Activated CD4-positive, alpha-beta T cell treated with anti-CD3 and anti-CD28 coated beads for 36 hours (primary cell): Measurements from ENCODE around the gene TNFRSF19. TPM values are rescaled to one million over a fixed set of nuclear protein-coding genes. Genes with fewer than 3 reads are reported as not detected.

Experiments
- ATAC-seq: fragments of 200-7000 bp; cut with Tn5 transposase; one replicate; pipeline ENCODE4 v1.10.0; 2021; ENCODE audit warnings: mild to moderate bottlenecking, moderate library complexity
- CTCF ChIA-PET: fragments of 350-600 bp; sonication (Branson Sonifier 250); formaldehyde crosslinking; loops from one replicate; lab custom pipeline; 2021; ENCODE audit warnings: antibody characterized with exemption; lab: Charles Lee
- POLR2A ChIA-PET: fragments of 350-600 bp; sonication (Branson Sonifier 250); formaldehyde crosslinking; loops from one replicate; lab custom pipeline; 2021; ENCODE audit warnings: antibody characterized with exemption, inconsistent platforms; lab: Charles Lee
- DNase-seq: peaks from one replicate; pipeline ENCODE4 v3.0.0-alpha.2; 2020
- H3K27ac Mint-ChIP-seq: one replicate; pipeline ENCODE4 v1.8.0; 2021; ENCODE audit warnings: mixed read lengths
- H3K27me3 Mint-ChIP-seq: one replicate; pipeline ENCODE4 v1.8.0; 2021; ENCODE audit warnings: mixed read lengths
- H3K36me3 Mint-ChIP-seq: one replicate; pipeline ENCODE4 v1.8.0; 2021; ENCODE audit warnings: low read depth, mixed read lengths
- H3K4me1 Mint-ChIP-seq: one replicate; pipeline ENCODE4 v1.8.0; 2021; ENCODE audit warnings: mixed read lengths
- H3K4me3 Mint-ChIP-seq: one replicate; pipeline ENCODE4 v1.8.0; 2021; ENCODE audit warnings: mild to moderate bottlenecking, moderate library complexity, mixed read lengths
- H3K9me3 Mint-ChIP-seq: one replicate; pipeline ENCODE4 v1.8.0; 2021; ENCODE audit warnings: low read depth, mixed read lengths
- intact Hi-C, 2 experiments: fragments of 100-400 bp; cut with DNase I in 1 of 2; cut with micrococcal nuclease in 1 of 2; formaldehyde crosslinking; loops; one replicate each; pipeline versions ENCODE4 v1.14.2 to v1.15.1; 2022 to 2024; cut with DNase I, micrococcal nuclease
- total RNA-seq, 2 experiments: library from RNA; stranded (reverse); gene quantifications; one replicate each; pipeline ENCODE4 v1.2.3, GENCODE V29; 2021

The TNFRSF19 gene
- total RNA-seq, 2 experiments from 2014 or later = not detected

DNA sequence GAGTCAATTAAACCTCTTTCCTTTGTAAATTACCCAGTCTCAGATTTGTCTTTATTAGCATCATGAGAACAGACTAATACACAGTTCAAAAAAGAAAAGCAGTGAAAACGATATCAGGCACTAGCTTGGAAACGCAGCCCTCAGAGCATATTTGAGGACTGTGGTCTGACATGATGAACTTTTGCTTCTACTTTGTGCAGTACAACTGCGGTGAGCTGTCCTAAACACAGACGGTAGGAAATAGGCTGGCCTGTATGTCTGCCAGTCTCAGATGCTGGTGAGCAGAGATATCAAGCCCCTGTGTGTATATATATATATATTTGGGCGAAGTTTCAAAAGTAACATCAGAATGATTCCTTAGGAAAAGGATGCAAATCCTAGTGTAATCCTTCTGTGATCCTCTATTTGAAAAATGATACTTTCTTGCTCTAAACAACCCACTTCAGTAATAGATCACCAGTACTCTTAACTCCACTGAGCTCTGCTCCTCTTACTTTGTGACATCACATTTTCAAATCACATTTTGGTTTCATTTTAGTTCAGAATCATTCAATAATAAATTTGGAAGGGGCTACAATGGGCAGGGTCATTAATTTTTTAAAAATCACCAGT, 74.4 kb downstream of the TNFRSF19 start:
- CTCF ChIA-PET = no interaction called here
- peaks cover 5% of the 10 kb centered on the region for H3K27me3 Mint-ChIP-seq
- ATAC-seq (no peak), DNase-seq (no peak)
- intact Hi-C loops = no loop called here
- no peaks in the 10 kb centered on the region for H3K36me3 Mint-ChIP-seq
- no peak overlapping the region for H3K4me3 Mint-ChIP-seq
- no peak overlapping the region for H3K27ac Mint-ChIP-seq
- POLR2A ChIA-PET = no interaction called here
- H3K4me1 Mint-ChIP-seq = no peaks in the 10 kb centered on the region
- no peaks in the 10 kb centered on the region for H3K9me3 Mint-ChIP-seq

DNA sequence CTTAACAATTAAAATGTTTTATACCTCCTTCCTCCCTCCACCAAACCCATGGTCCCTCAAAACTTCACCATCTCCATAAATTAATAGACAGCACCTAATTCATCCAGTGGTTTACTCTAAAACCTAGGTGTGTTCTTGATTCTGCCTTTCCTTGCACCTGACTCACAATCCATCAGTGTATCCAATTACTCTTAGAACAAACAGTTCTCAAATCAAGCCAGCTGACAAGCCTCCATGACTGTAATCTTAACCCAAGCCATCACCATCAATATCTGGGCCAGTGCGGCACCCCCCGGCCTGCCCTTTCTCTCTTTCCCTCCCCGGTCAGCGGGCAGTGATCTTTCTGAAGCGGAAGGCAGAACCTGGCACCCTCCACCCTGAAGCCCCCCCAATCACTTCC, 75.6 kb downstream of the TNFRSF19 start:
- Mint-ChIP-seq H3K9me3 (no peaks in the 10 kb centered on the region), H3K4me1 (no peaks in the 10 kb centered on the region), H3K27me3 (peaks cover 9% of the 10 kb centered on the region), H3K36me3 (no peaks in the 10 kb centered on the region), H3K27ac (no peak overlapping the region), H3K4me3 (no peak overlapping the region)
- ChIA-PET CTCF (no interaction called here), POLR2A (no interaction called here)
- ATAC-seq = no peak
- no peak for DNase-seq
- intact Hi-C loops = no loop called here

DNA sequence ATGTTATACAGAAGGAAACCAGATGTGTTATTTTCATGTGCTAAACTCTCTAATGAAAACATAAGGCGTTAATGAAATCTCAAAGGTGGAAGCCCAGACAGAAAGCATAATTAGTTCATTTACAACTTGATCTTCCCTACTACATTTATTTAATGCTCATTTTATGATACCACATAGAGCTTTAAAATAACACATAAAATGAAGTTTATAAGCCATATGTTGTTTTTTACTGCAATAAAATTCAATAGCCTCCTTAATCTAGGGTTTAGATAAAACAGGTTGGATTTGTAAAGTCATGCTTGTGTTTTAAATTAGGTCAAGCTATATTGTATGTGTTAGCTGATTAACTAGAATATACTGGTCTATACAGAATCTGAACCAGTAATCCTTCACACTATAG, 81.2 kb downstream of the TNFRSF19 start:
- Mint-ChIP-seq H3K36me3 (no peaks in the 10 kb centered on the region), H3K4me1 (no peaks in the 10 kb centered on the region), H3K27me3 (peaks cover 19% of the 10 kb centered on the region), H3K9me3 (no peaks in the 10 kb centered on the region), H3K4me3 (no peak overlapping the region), H3K27ac (no peak overlapping the region)
- no peak for ATAC-seq
- ChIA-PET POLR2A (interaction anchor here (0.7 kb wide), 1 partner anchor 13 kb away, joined by 3 read pairs; no protein-coding TSS in a partner anchor), CTCF (interaction anchor here (0.6 to 1.7 kb wide), 4 partner anchors 12 to 297 kb away, joined by 3 to 5 read pairs (median 3); no protein-coding TSS in a partner anchor)
- no peak for DNase-seq
- intact Hi-C loops = no loop called here

DNA sequence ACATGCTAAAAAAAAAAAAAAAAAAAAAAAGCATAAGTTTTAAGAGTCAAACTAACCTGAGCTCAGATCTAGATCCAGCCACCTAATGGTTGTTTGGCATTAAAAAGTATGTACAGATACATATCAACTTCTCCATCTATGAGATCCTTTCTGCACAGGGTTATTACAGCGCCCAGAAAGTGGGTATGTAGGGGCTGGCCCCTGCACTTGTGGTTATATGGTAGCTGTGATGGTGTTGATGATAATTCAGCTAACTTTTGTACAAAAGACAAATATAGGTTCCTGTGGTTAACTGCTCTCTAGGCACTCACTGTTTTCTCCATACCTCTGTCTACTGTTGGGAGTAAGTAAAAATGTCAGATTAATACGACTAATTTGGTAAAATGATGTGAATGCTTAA, 81.7 kb downstream of the TNFRSF19 start:
- DNase-seq (no peak), ATAC-seq (no peak)
- H3K27ac Mint-ChIP-seq = no peak overlapping the region
- H3K9me3 Mint-ChIP-seq = no peaks in the 10 kb centered on the region
- H3K27me3 Mint-ChIP-seq = peaks cover 19% of the 10 kb centered on the region
- no peaks in the 10 kb centered on the region for H3K36me3 Mint-ChIP-seq
- CTCF ChIA-PET = interaction anchor here (0.6 to 1.7 kb wide), 4 partner anchors 13 to 297 kb away, joined by 3 to 5 read pairs (median 3); no protein-coding TSS in a partner anchor
- no peaks in the 10 kb centered on the region for H3K4me1 Mint-ChIP-seq
- H3K4me3 Mint-ChIP-seq = no peak overlapping the region
- POLR2A ChIA-PET = interaction anchor here (0.7 kb wide), 1 partner anchor 13 kb away, joined by 3 read pairs; no protein-coding TSS in a partner anchor
- intact Hi-C loops = no loop called here

DNA sequence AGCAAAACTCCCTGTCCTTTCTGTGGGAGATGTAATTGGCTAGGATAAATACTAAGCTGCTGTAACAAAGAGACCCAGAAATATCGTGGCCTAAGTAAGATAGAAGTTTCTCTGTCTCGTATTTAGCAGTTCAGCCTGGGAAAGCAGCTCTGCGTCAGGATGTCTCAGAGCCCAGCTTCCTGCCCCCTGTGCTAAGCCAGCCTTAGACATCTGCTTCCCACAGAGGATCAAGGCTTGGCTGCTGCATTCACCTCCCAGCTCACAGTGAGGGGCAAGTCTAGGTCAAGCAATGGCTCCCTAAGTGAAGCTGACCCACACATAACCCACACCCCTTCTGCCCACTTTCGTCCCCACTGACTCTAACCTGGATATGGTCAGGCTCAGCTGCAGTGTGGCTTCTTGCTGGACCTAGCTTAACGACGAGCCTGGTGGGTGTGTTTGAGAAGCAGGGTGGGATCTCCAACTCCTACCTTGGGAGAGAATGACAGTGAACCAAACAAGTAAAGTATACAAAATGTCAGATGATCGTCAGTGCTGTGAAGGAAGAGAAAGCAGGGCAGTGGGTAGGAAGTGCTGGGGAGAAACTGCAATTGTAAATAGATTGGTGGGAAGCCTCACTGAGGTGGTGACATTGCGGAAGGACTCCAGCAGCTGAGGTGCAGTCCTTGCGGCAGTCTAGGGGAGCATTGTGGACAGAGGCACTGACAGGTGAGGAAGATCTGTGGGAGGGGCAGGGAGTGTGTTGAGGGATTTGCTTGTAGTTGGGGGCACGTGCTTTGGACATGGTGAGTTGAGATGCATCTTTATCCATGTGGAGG, 82.9 kb downstream of the TNFRSF19 start:
- CTCF ChIA-PET = interaction anchor here (0.6 kb wide), 1 partner anchor 121 kb away, joined by 3 read pairs; no protein-coding TSS in a partner anchor
- H3K4me1 Mint-ChIP-seq = no peaks in the 10 kb centered on the region
- no peaks in the 10 kb centered on the region for H3K36me3 Mint-ChIP-seq
- no peak overlapping the region for H3K27ac Mint-ChIP-seq
- intact Hi-C loops = no loop called here
- POLR2A ChIA-PET = no interaction called here
- DNase-seq (no peak), ATAC-seq (no peak)
- peaks cover 18% of the 10 kb centered on the region for H3K27me3 Mint-ChIP-seq
- no peaks in the 10 kb centered on the region for H3K9me3 Mint-ChIP-seq
- no peak overlapping the region for H3K4me3 Mint-ChIP-seq

DNA sequence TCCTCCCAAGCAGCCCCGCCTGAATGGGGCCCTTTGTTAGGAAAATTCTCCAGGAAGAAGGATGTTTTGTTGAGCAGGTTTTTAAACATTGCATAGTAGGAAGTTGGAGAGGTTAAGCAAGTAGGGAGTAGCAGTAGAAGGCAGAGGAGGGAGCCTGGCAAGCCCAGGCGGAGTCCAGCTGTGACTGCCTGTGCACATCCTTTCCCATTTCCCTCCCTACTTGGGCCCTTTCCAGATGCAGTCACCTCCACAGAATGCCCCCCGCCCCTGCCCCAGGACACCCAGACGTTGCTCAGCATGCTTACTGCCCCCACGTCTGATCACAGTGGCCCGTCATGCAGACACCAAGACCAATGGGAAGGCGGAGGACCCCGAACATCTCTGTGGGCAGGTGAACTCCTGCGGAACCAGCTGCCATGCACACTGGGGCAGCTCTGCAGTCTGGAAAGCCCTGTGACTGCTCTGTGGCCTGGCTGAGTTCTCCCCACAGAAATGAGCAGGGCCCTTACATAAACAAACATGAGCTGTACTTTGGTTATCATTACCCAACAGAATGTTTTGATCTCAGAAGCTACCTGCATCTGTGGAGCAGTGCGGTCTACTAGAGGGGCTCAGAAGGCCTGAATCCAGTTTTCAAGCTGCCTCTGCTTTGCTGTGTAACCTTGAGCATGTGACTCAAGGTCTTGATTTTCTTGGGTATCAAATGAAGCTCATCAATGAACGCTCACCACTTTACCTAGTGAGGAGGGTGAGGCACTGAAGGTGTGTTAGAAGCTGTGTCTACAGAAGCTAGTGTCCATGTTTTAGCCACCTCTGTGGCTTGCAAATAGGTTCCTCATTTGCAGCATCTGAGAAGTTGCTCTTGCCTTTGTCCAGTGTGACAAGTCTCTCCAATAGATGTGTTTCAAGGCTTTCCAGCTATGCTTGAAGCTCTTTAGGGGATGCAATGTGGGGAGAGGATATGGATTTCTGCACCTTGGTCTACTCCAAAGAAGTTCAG, 84.2 kb downstream of the TNFRSF19 start:
- Mint-ChIP-seq H3K27ac (no peak overlapping the region), H3K4me3 (no peak overlapping the region), H3K9me3 (no peaks in the 10 kb centered on the region), H3K27me3 (peaks cover 17% of the 10 kb centered on the region), H3K4me1 (no peaks in the 10 kb centered on the region), H3K36me3 (no peaks in the 10 kb centered on the region)
- ChIA-PET CTCF (interaction anchor here (0.5 to 1.0 kb wide), 2 partner anchors 221 to 235 kb away, joined by 3 read pairs; no protein-coding TSS in a partner anchor), POLR2A (no interaction called here)
- DNase-seq = no peak
- no peak for ATAC-seq
- intact Hi-C loops = no loop called here

DNA sequence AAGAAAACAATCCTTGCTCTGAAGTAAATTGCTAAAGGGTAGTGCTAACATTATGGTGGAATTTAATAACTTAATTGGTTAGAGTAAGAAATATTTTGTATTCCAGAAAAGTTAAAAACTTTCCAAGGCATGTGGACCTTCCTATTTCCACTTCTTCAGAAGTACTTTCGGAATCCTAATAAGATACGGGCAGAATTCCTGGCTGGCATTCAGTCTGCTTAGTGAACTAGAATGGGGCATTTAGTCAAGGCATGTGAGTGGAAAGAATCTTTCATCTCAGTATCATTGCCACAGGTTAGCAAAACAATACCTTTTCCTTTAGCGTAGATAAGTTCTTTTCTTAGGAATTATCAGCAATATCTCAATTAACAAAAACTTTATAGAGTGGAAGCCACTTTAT, 85.1 kb downstream of the TNFRSF19 start:
- ATAC-seq = no peak
- POLR2A ChIA-PET = interaction anchor here (0.7 kb wide), 1 partner anchor 231 kb away, joined by 3 read pairs; no protein-coding TSS in a partner anchor
- H3K27ac Mint-ChIP-seq = no peak overlapping the region
- no peaks in the 10 kb centered on the region for H3K9me3 Mint-ChIP-seq
- intact Hi-C loops = no loop called here
- DNase-seq = no peak
- H3K27me3 Mint-ChIP-seq = peaks cover 12% of the 10 kb centered on the region
- CTCF ChIA-PET = interaction anchor here (0.5 to 0.7 kb wide), 2 partner anchors 42 to 234 kb away, joined by 3 read pairs; no protein-coding TSS in a partner anchor
- no peaks in the 10 kb centered on the region for H3K36me3 Mint-ChIP-seq
- H3K4me1 Mint-ChIP-seq = no peaks in the 10 kb centered on the region
- no peak overlapping the region for H3K4me3 Mint-ChIP-seq

DNA sequence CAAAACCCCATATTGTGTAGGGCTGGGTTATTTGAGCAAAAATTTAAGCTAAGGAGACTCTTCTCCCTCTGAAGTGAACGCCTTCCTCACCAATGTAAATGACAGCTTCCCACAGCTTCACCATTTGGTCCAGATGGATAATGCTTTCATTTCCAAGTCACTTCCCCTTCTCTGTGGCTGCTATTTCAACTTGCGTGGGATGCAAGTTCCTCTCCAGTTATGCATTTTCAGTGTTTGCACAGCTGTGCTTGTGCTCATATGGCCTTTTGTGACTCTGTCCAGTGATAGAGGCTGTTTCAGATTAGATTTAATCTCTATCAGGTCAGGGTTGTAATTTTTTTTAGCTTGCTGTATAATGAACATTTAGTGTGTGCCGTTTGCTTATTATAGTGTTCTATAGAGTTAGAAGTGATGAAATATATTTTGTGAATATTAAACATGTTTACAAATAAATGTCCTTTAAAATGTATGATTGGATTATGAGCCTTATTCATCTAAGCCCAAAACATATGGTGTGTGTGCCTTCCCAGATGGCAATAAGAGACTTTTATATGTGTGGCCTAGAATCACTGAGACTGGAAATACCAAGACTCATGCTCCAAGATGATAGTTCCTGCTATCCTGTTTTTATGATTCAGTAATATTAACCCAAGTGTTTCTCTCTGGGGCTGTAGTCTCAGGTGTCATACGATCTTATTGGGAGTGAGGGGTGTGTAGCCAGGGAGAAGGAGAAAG, 86.6 kb downstream of the TNFRSF19 start:
- Mint-ChIP-seq H3K27ac (no peak overlapping the region), H3K9me3 (no peaks in the 10 kb centered on the region), H3K4me3 (no peak overlapping the region), H3K27me3 (peaks cover 11% of the 10 kb centered on the region), H3K36me3 (no peaks in the 10 kb centered on the region), H3K4me1 (no peaks in the 10 kb centered on the region)
- DNase-seq (no peak), ATAC-seq (no peak)
- intact Hi-C loops = no loop called here
- ChIA-PET CTCF (interaction anchor here (0.6 kb wide), 1 partner anchor 66 kb away, joined by 3 read pairs; no protein-coding TSS in a partner anchor), POLR2A (no interaction called here)

DNA sequence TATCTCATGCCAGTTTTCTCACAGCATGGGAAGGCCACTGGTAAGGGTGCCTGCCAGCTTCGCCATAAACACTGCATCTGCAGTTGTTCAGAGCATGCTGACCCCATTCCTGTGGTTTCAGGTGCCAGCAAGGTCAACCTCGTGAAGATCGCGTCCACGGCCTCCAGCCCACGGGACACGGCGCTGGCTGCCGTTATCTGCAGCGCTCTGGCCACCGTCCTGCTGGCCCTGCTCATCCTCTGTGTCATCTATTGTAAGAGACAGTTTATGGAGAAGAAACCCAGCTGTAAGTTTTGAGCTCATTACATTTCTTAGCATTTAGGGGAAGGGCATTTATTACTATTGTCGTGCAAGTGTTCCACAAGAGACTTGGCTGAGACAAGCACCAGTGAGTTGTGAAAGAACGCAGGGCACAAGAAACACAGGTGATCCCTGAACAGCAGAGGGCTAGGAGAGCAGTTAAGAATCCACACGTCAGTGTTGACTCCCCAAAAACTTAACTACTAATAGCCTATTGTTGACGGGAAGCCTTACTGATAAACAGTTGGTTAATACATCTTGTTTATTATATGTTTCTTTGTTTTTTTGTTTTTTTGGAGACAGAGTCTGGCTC, 88.8 kb downstream of the TNFRSF19 start:
- POLR2A ChIA-PET = no interaction called here
- DNase-seq (no peak), ATAC-seq (no peak)
- Mint-ChIP-seq H3K4me3 (no peak overlapping the region), H3K27ac (no peak overlapping the region), H3K27me3 (peaks cover 4% of the 10 kb centered on the region), H3K9me3 (peaks cover 4% of the 10 kb centered on the region), H3K36me3 (no peaks in the 10 kb centered on the region), H3K4me1 (no peaks in the 10 kb centered on the region)
- CTCF ChIA-PET = no interaction called here
- intact Hi-C loops = no loop called here

DNA sequence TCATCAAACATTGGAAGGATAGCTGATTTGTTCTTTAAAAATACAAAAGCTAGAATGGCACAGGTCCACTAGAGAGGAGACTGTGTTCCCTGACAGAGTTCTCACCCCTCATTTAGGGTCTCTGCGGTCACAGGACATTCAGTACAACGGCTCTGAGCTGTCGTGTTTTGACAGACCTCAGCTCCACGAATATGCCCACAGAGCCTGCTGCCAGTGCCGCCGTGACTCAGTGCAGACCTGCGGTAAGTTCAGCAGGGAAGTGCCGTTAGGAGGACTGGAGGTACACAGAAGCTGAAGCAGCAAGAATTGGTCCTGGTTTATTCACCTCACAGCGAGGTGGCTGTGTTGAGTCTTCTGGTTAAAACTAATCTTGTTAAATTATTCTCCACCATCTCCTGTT, 90.0 kb downstream of the TNFRSF19 start:
- no peak for DNase-seq
- CTCF ChIA-PET = interaction anchor here (0.6 kb wide), 1 partner anchor 55 kb away, joined by 3 read pairs; no protein-coding TSS in a partner anchor
- H3K4me3 Mint-ChIP-seq = no peak overlapping the region
- H3K36me3 Mint-ChIP-seq = no peaks in the 10 kb centered on the region
- peaks cover 4% of the 10 kb centered on the region for H3K9me3 Mint-ChIP-seq
- H3K27ac Mint-ChIP-seq = no peak overlapping the region
- intact Hi-C loops = no loop called here
- POLR2A ChIA-PET = no interaction called here
- no peaks in the 10 kb centered on the region for H3K4me1 Mint-ChIP-seq
- H3K27me3 Mint-ChIP-seq = peaks cover 2% of the 10 kb centered on the region
- no peak for ATAC-seq
